Loucy (cell line): ENCODE data around the gene SLC9A9.
"Not testable (repeated sequence)": the region's sequence is repeated elsewhere in the genome, so short reads cannot be mapped to it uniquely, and the experiment has no call there.

ENCODE experiments used
- H2AFZ ChIP-seq: fragments of 200-600 bp; sonication (generic); 2 replicates; pipeline ENCODE4 v1.6.0; 2016; ENCODE audit warnings: antibody characterized with exemption, mild to moderate bottlenecking, low read length, moderate library complexity
- H3F3A ChIP-seq: fragments of 200-600 bp; 2 replicates; pipeline ENCODE4 v1.6.0; 2016; ENCODE audit warnings: antibody characterized with exemption, low read depth, mild to moderate bottlenecking
- H3K27me3 ChIP-seq: fragments of 200-600 bp; sonication (generic); 2 replicates; pipeline ENCODE4 v1.6.1; 2014; ENCODE audit warnings: low read length, mild to moderate bottlenecking; ENCODE audit not compliant: insufficient read depth, poor library complexity, severe bottlenecking
- H3K36me3 ChIP-seq: fragments of 200-600 bp; sonication (generic); 2 replicates; pipeline ENCODE4 v1.6.1; 2016; ENCODE audit warnings: low read length; ENCODE audit not compliant: insufficient read depth
- H3K4me1 ChIP-seq: fragments of 200-600 bp; sonication (generic); 2 replicates; pipeline ENCODE4 v1.5.1; 2014; ENCODE audit warnings: low read length, mild to moderate bottlenecking; ENCODE audit not compliant: insufficient read depth, poor library complexity, severe bottlenecking
- H3K4me2 ChIP-seq: fragments of 200-600 bp; sonication (generic); 2 replicates; pipeline ENCODE4 v1.6.0; 2014; ENCODE audit warnings: antibody characterized with exemption, low read length, low read depth, mild to moderate bottlenecking; ENCODE audit not compliant: poor library complexity, severe bottlenecking
- H3K4me3 ChIP-seq: fragments of 200-600 bp; sonication (generic); 2 replicates; pipeline ENCODE4 v1.5.1; 2014; ENCODE audit warnings: low read length, mild to moderate bottlenecking, mixed read lengths; ENCODE audit not compliant: poor library complexity, severe bottlenecking
- H3K79me2 ChIP-seq: fragments of 200-600 bp; sonication (generic); 2 replicates; pipeline ENCODE4 v1.6.1; 2014; ENCODE audit warnings: low read length; ENCODE audit not compliant: insufficient read depth
- H3K9ac ChIP-seq: fragments of 200-600 bp; sonication (generic); 2 replicates; pipeline ENCODE4 v1.6.0; 2014; ENCODE audit warnings: mild to moderate bottlenecking, low read depth, low read length, moderate library complexity; ENCODE audit not compliant: poor library complexity, severe bottlenecking
- H3K9me2 ChIP-seq: fragments of 200-600 bp; sonication (generic); replicated peaks from 2 replicates; pipeline ENCODE4 v1.6.1; 2016; ENCODE audit warnings: low read depth, low read length, mixed read lengths
- H3K9me3 ChIP-seq: fragments of 200-600 bp; sonication (generic); 2 replicates; pipeline ENCODE4 v1.6.1; 2014; ENCODE audit warnings: mild to moderate bottlenecking, antibody characterized with exemption, low read length, low read depth; ENCODE audit not compliant: insufficient read depth
- H4K20me1 ChIP-seq: fragments of 200-600 bp; sonication (generic); 2 replicates; pipeline ENCODE4 v1.6.0; 2014; ENCODE audit warnings: antibody characterized with exemption, low read length, mild to moderate bottlenecking; ENCODE audit not compliant: insufficient read depth, poor library complexity, severe bottlenecking
- CTCF ChIP-seq: fragments of 200-600 bp; sonication (generic); conservative IDR thresholded peaks from 2 replicates; pipeline ENCODE4 v1.5.1; 2014; ENCODE audit warnings: mild to moderate bottlenecking, antibody characterized with exemption, low read length
- EZH2phosphoT487 ChIP-seq: fragments of 200-600 bp; IDR thresholded peaks from 2 replicates; pipeline ENCODE4 v1.6.1; 2018; ENCODE audit warnings: antibody characterized with exemption, mild to moderate bottlenecking, moderate library complexity, borderline replicate concordance

Gene SLC9A9

GRCh38 chr3:143806038-143806437 lies 42.2 kb downstream of the SLC9A9 start:
- Histone ChIP-seq H3K9me3 (no peaks in the 10 kb centered on the region), H3K9me2 (no peaks in the 10 kb centered on the region), H3K79me2 (no peaks in the 10 kb centered on the region), H3K36me3 (no peaks in the 10 kb centered on the region), H4K20me1 (no peaks in the 10 kb centered on the region), H3K4me1 (peaks cover 8% of the 10 kb centered on the region), H3K4me3 (no peak overlapping the region), H3K9ac (no peak overlapping the region), H3K4me2 (no peak overlapping the region), H3F3A (no peaks in the 10 kb centered on the region), H3K27me3 (no peaks in the 10 kb centered on the region), H2AFZ (no peak overlapping the region)
- TF ChIP-seq CTCF = no peak
- no peak for TF ChIP-seq EZH2phosphoT487

GRCh38 chr3:143805476-143805875 lies 42.8 kb downstream of the SLC9A9 start:
- H3K9me2 ChIP-seq, H2AFZ ChIP-seq, H3K9me3 ChIP-seq, H3F3A ChIP-seq, H3K79me2 ChIP-seq, H3K27me3 ChIP-seq, H3K36me3 ChIP-seq, H3K9ac ChIP-seq, H3K4me3 ChIP-seq, H3K4me1 ChIP-seq, H4K20me1 ChIP-seq, H3K4me2 ChIP-seq: not testable (repeated sequence)

GRCh38 chr3:143801046-143801445 lies 47.2 kb downstream of the SLC9A9 start:
- H3K4me3 ChIP-seq, H3K27me3 ChIP-seq, H3K36me3 ChIP-seq, H3K4me2 ChIP-seq, H3K9ac ChIP-seq, H3K4me1 ChIP-seq, H3K9me3 ChIP-seq, H3K9me2 ChIP-seq, H3K79me2 ChIP-seq, H4K20me1 ChIP-seq, H3F3A ChIP-seq, H2AFZ ChIP-seq: not testable (repeated sequence)

- H3K4me2 ChIP-seq, H2AFZ ChIP-seq, H3K79me2 ChIP-seq, H3K9ac ChIP-seq, H3F3A ChIP-seq, H3K4me3 ChIP-seq, H3K9me3 ChIP-seq, H3K4me1 ChIP-seq, H3K36me3 ChIP-seq, H4K20me1 ChIP-seq, H3K9me2 ChIP-seq, H3K27me3 ChIP-seq: not testable (repeated sequence)
These were observed 50.1 kb downstream of the SLC9A9 start for GRCh38 chr3:143798151-143798550.

- TF ChIP-seq CTCF (no peak), EZH2phosphoT487 (no peak)
These were observed 52.4 kb downstream of the SLC9A9 start for GRCh38 chr3:143795874-143796273.

More at GRCh38 chr3:143795874-143796273, 52.4 kb downstream of the SLC9A9 start:
- H3F3A ChIP-seq = no peaks in the 10 kb centered on the region
- no peak overlapping the region for H3K4me3 ChIP-seq
- H4K20me1 ChIP-seq = no peaks in the 10 kb centered on the region
- no peak overlapping the region for H3K9ac ChIP-seq
- H3K9me2 ChIP-seq = no peaks in the 10 kb centered on the region
- H3K36me3 ChIP-seq = no peaks in the 10 kb centered on the region
- no peaks in the 10 kb centered on the region for H3K4me1 ChIP-seq
- no peaks in the 10 kb centered on the region for H3K79me2 ChIP-seq
- no peak overlapping the region for H3K4me2 ChIP-seq
- H3K27me3 ChIP-seq = no peaks in the 10 kb centered on the region
- no peaks in the 10 kb centered on the region for H3K9me3 ChIP-seq
- no peak overlapping the region for H2AFZ ChIP-seq
